Stimulated activated effector memory CD8-positive, alpha-beta T cell treated with anti-CD3 and anti-CD28 coated beads, Interleukin-12 subunit alpha, Interleukin-12 subunit beta, amount 100 ng/mL, for 72 hours (primary cell): Measurements from ENCODE around the gene KCNH3.
A peak's percentile ranks its signal among the peaks of the same experiment; 100 is the strongest.

Source experiments
- ATAC-seq: fragments of 150-1000 bp; cut with Tn5 transposase; 2 replicates; pipeline ENCODE4 v1.10.0; 2021
- DNase-seq, 2 donors: peaks; one replicate each; pipeline ENCODE4 v3.0.0; 2021 to 2022; ENCODE audit warnings: low spot score in 2 of 2
- H3K27ac Mint-ChIP-seq: one replicate; pipeline ENCODE4 v1.8.0; 2022; ENCODE audit warnings: mild to moderate bottlenecking, mixed read lengths
- H3K36me3 Mint-ChIP-seq: one replicate; pipeline ENCODE4 v1.8.0; 2022; ENCODE audit warnings: mild to moderate bottlenecking, mixed read lengths
- H3K4me1 Mint-ChIP-seq: one replicate; pipeline ENCODE4 v1.8.0; 2022; ENCODE audit warnings: mixed read lengths
- H3K4me3 Mint-ChIP-seq: one replicate; pipeline ENCODE4 v1.8.0; 2022; ENCODE audit warnings: mild to moderate bottlenecking, mixed read lengths
- H3K9me3 Mint-ChIP-seq: one replicate; pipeline ENCODE4 v1.8.0; 2022; ENCODE audit warnings: mixed read lengths

KCNH3 gene

DNA sequence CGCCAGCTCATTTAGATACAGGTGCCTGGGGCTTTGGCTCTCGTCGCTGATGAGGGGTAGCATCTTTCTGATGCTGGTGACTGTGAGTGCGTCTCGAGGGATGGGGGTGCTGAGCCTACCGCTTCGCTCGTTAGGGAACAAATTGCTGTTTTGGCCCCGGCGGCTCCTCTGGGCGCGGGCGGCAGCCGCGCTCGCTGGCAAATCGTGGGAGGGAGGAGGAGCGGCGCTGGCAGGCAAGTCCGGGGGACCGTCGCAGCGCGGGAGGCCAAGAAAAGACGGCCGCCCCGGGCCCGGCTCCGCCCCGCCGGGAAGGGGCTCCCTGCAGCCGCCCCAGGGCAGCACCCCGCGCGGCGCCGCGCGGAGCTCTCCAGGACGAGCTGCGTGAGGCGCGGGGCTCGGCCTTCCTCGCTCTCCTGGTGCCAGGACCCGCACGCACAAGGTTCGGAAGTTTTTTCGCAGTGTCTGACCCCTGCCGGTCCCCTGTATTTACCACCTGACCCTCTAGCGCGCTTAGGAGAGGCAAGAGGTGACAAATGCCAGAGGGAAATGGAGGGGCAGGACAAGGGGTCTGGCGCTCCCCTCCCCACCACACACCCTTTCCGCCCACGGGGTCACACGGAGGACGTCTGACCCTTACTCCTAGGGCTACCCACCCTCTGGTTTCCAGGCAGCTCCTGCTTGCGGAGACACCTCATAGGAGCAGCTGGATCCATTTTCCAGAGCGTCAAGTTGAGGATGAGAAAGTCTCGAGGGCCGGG is 899 bp upstream of the KCNH3 start:
- Mint-ChIP-seq H3K9me3 (no peaks in the 10 kb centered on the region), H3K27ac (no peak overlapping the region), H3K4me1 (peaks cover 6% of the 10 kb centered on the region), H3K36me3 (no peaks in the 10 kb centered on the region), H3K4me3 (peak overlapping the region; percentile 73)
- DNase-seq (no peak), ATAC-seq (peak; percentile 9)

DNA sequence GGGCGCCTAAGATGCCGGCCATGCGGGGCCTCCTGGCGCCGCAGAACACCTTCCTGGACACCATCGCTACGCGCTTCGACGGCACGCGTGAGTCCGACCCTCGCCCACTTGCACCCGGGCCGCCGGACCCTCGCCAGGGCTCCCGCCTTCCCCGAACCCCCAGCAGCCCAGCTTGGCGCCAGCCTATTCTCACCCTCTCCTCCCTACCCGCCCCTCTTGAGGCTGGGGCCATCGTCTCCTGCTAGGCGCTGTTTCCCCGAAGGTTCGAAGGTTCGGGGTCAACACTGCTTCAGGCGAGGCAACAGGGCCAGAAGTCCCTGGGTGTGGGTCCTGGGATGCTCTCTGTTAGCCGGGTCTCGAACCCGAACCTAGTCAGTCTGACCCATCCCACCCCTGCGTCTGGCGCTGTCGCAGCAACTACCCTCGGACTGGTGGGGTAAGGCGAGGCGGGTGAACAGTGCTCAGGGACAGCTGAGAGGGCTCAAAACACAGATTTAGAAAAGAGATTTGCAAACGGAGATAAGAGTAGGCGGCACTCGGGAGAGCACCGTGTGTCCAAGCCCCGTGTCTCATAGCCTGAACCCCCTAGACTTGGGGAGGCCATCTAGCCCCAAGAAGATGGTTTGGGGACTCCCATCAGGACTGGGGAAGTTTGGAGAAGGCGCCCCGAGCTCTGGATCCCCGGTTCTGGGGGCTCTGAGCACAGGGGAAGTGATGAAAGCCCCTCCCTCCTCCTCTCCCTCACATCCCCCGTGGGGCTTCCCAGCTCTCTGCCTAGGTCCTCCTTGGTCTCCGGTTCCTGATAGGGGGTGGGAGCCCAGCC is 787 bp downstream of the KCNH3 start:
- Mint-ChIP-seq H3K4me1 (peaks cover 6% of the 10 kb centered on the region), H3K27ac (peak overlapping the region; percentile 63), H3K36me3 (no peaks in the 10 kb centered on the region)

DNA sequence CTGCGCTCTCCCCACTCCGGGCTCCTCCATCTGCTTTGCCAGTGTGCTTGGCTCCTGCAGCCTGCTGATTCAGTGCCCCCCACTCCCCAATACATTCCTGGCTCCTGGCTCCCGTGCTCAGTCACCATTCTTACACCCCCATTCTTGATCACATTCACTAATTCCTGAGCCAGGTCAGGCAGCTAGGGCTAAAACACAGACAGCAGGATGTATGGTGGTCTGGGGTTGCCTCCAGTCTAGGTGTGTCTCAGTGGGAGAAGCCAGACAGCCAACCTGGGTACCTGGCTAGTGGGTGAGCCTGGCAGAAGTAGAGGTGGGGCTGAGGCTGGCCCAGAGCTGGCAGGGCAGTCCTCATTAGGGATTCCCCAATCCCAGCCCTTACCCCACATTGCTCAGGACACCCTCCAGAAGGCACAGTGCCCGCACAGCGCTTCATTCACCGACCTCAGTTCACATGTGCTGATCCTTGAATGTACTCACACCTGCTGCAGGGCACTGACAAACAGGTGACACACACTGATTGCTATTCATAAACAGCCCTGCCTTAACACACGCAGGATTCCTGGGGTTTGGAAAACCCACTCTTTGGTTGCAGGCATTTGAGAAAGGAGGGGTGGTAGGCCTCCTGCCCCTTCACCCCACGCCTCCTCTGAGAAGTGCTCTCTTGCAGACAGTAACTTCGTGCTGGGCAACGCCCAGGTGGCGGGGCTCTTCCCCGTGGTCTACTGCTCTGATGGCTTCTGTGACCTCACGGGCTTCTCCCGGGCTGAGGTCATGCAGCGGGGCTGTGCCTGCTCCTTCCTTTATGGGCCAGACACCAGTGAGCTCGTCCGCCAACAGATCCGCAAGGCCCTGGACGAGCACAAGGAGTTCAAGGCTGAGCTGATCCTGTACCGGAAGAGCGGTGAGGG is 1.7 kb downstream of the KCNH3 start:
- ATAC-seq (no peak), DNase-seq (no peak)
- no peaks in the 10 kb centered on the region for H3K36me3 Mint-ChIP-seq
- H3K9me3 Mint-ChIP-seq = no peaks in the 10 kb centered on the region
- peaks cover 6% of the 10 kb centered on the region for H3K4me1 Mint-ChIP-seq
- H3K4me3 Mint-ChIP-seq = peak overlapping the region; percentile 48
- H3K27ac Mint-ChIP-seq = peak overlapping the region; percentile 63

More for the DNA sequence above, 787 bp downstream of the KCNH3 start:
- no peaks in the 10 kb centered on the region for H3K9me3 Mint-ChIP-seq
- peak overlapping the region; percentile 48 for H3K4me3 Mint-ChIP-seq
- no peak for DNase-seq
- ATAC-seq = no peak

DNA sequence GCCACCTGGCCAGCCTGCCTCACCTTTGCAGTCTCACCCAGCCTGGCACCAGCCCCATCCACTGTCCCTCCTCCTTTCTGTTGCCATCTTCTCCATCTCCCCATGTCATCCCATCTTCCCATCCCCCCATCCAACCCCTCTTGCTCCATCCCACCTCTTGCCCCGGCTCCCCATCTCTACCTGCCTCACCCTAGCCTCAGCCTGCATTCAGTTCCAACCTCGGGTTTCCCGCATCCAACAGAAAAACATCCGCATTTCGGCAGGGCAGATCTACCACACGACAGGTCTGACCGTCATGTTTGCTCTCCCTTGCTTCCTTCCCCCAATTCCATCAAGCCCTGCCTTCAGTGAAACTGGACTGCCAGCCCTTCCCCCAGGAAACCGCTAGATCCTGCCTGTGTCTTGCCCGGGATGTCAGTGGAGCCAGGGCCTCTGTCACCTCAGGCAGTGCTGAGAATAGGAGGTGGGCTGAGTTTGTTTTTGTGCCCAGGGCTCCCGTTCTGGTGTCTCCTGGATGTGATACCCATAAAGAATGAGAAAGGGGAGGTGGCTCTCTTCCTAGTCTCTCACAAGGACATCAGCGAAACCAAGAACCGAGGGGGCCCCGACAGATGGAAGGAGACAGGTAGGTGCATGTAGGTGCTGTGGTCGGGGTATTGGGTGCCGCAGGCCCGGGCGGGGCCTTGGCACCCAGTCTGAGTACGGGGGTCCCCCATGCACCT is 2.5 kb downstream of the KCNH3 start:
- Mint-ChIP-seq H3K4me1 (peaks cover 6% of the 10 kb centered on the region), H3K4me3 (no peak overlapping the region), H3K27ac (no peak overlapping the region), H3K9me3 (no peaks in the 10 kb centered on the region), H3K36me3 (no peaks in the 10 kb centered on the region)
- ATAC-seq (no peak), DNase-seq (no peak)

DNA sequence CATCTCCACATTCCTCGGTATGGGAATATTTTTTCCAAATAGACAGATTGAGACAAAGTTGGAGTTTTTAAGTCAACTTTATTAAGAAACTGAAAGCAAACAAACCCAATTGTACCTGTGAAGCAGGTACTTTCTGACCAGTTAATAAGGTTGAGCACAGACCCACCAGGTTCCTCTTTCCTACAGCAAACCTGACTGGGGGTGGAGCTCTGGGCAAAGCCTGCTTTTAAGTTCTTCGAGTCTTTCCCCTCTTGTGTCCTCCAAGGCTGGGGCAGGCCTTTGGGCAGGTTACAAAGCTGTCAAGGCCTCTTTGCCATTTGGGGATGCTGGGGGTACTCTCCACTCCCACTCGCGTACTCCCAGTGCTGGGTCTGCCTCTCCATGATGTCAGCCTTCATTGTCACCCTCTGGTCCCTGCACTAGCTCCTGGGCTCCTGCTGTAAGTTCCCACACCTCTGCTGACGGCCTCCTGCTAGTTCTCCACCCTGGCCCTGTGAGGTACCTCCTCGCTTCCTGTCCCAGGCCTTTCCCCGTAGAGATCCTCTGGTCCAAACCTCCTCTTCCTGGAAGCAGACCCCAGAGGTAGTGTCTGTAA is 3.2 kb downstream of the KCNH3 start:
- Mint-ChIP-seq H3K4me3 (no peak overlapping the region), H3K27ac (no peak overlapping the region), H3K9me3 (no peaks in the 10 kb centered on the region), H3K4me1 (peaks cover 6% of the 10 kb centered on the region), H3K36me3 (no peaks in the 10 kb centered on the region)
- ATAC-seq (no peak), DNase-seq (no peak)

DNA sequence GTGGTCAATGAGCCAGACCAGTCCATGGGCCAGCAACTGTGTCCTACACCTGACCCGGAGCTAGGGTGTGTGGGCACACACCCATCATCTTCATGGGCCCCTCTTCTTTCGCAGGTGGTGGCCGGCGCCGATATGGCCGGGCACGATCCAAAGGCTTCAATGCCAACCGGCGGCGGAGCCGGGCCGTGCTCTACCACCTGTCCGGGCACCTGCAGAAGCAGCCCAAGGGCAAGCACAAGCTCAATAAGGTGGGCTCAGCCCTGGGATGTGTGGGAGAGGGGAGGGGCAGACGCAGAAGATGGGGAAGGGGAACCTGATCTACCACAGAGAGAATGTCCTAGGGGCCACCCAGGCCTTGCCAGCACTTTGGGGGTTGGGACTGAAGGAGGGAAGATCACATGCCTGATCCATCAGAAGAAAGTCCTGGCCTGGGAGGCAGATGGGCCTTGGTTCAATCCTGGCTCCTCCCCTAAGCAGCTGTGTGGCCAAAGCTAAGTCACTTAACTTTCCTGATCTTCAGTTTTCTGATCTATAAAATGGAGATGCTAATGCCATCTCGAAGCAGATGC is 3.8 kb downstream of the KCNH3 start:
- H3K4me3 Mint-ChIP-seq = no peak overlapping the region
- H3K4me1 Mint-ChIP-seq = peaks cover 6% of the 10 kb centered on the region
- no peaks in the 10 kb centered on the region for H3K36me3 Mint-ChIP-seq
- H3K27ac Mint-ChIP-seq = no peak overlapping the region
- no peak for ATAC-seq
- no peak for DNase-seq
- H3K9me3 Mint-ChIP-seq = no peaks in the 10 kb centered on the region

DNA sequence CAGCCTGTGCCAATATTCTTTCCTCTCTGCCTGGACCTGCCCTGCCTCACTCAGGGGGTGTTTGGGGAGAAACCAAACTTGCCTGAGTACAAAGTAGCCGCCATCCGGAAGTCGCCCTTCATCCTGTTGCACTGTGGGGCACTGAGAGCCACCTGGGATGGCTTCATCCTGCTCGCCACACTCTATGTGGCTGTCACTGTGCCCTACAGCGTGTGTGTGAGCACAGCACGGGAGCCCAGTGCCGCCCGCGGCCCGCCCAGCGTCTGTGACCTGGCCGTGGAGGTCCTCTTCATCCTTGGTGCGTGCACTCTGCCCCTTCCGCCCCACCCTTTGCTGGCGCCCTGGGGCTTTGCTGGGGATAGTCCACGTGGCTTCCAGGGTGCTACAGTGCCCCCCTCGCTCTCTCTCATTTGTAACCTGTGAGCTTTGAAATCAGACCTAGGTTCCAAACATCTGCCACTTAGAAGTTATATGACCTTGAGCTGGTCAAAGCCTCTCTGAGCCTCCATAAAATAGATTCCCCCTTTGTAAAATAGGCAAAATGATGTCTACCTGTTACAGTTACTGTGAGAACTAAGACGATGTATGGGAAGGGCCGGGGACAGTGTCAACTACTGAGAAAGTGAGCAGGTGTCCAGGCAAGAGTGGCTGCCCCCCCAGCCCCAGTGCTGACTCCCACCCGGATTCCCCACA is 4.5 kb downstream of the KCNH3 start:
- DNase-seq (no peak), ATAC-seq (no peak)
- H3K9me3 Mint-ChIP-seq = no peaks in the 10 kb centered on the region
- H3K4me1 Mint-ChIP-seq = peaks cover 11% of the 10 kb centered on the region
- no peaks in the 10 kb centered on the region for H3K36me3 Mint-ChIP-seq
- no peak overlapping the region for H3K27ac Mint-ChIP-seq
- H3K4me3 Mint-ChIP-seq = no peak overlapping the region

DNA sequence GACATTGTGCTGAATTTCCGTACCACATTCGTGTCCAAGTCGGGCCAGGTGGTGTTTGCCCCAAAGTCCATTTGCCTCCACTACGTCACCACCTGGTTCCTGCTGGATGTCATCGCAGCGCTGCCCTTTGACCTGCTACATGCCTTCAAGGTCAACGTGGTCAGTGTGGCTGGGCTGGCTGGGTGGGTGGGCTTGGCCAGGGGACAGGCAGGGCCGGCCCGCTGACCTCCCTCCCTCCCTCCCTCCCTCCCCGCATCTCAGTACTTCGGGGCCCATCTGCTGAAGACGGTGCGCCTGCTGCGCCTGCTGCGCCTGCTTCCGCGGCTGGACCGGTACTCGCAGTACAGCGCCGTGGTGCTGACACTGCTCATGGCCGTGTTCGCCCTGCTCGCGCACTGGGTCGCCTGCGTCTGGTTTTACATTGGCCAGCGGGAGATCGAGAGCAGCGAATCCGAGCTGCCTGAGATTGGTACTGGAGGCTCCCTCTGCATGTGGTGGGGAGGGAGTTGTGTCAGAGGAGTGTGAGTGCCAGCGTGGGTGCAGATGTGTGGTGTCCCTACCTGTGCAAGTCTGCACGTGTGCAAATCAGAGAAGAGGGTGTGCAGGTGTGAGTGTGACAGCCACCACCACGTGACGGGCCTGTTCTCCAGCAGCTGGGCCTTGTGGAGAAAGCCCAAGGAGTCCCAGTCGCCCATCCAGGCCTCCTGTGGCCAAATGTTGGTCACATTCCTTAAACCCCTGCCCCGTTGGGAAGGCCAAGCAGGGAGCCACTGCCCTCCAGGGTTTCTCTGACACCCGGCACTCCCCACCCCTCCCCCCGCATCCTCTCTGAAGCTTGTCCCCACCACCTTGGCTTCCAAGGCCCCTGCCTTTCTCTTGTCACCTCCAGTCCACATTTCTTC is 5.3 kb downstream of the KCNH3 start:
- H3K4me3 Mint-ChIP-seq = no peak overlapping the region
- DNase-seq = no peak

DNA sequence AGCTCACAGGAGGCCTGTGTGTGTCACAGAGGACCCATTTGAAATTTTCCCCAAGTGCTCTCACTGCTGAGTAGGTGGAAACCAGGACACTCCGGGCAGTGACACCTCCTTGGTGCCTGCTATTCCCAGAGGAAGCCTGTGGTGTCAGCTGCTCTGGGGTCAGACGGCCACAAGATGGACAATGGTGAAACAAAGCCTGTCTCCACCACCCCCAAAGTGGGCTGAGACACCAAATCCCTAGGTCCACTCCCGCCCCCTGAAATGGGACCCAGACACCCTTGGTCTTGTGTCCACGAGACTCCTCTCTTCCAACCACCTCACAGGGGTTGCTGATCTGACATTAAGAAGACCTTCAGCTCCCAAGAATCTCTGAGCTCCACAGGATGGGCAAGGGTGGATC is 7.0 kb downstream of the KCNH3 start:
- DNase-seq (no peak), ATAC-seq (no peak)
- no peaks in the 10 kb centered on the region for H3K36me3 Mint-ChIP-seq
- H3K27ac Mint-ChIP-seq = peak overlapping the region; percentile 67
- H3K4me3 Mint-ChIP-seq = no peak overlapping the region
- H3K9me3 Mint-ChIP-seq = no peaks in the 10 kb centered on the region
- H3K4me1 Mint-ChIP-seq = peaks cover 17% of the 10 kb centered on the region

More for the DNA sequence above, 5.3 kb downstream of the KCNH3 start:
- Mint-ChIP-seq H3K4me1 (peaks cover 17% of the 10 kb centered on the region), H3K9me3 (no peaks in the 10 kb centered on the region), H3K36me3 (no peaks in the 10 kb centered on the region), H3K27ac (no peak overlapping the region)
- ATAC-seq = no peak

DNA sequence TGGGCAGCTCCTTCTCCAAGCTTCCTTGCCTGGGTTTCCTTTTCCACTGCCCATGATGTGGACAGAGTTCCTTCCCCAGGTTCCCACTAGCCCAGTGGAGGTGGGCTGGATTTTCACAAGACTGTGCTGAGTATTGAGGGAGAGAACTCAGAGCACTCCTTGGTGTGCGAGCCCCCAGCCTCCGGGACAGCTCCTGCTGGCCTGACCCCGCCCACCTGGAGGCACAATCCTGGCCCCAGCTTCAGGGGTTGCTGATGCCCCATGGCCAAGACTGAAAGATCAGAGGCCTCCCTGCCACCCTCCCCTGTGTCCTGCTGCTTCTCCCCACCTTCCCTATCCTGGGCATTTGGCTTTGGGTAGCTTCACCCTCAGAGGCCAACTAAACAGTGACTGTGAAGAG is 7.7 kb downstream of the KCNH3 start:
- no peaks in the 10 kb centered on the region for H3K36me3 Mint-ChIP-seq
- peaks cover 13% of the 10 kb centered on the region for H3K4me1 Mint-ChIP-seq
- H3K4me3 Mint-ChIP-seq = no peak overlapping the region
- no peak overlapping the region for H3K27ac Mint-ChIP-seq
- H3K9me3 Mint-ChIP-seq = no peaks in the 10 kb centered on the region
- ATAC-seq (no peak), DNase-seq (no peak)

DNA sequence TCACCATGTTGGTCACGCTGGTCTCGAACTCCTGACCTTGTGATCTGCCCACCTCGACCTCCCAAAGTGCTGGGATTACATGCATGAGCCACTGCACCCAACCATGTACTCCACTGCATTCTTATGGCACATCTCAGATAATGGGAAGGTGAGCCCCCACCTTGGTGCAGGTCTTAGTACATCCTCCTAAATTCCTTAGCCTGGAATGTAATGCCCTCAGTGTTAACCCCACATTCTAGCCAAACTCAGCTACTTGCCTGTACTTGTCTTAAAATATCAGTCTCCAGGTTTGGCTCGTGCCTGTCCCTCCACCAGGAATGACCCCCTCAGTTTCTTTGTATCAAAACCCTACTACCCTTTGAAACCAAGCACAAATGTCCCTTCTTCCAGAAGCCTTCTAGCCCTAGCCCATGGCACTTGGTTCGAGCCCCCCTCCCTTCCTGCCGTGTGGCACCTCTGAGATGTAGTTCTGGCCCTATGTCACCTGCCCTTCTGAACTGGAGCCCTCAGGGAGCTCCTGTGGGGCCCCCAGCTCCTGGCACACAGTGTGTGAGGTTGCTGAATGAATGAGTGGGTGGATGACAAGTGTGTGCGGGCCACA is 8.4 kb downstream of the KCNH3 start:
- peak; percentile 31 for ATAC-seq
- Mint-ChIP-seq H3K4me3 (no peak overlapping the region), H3K4me1 (peaks cover 12% of the 10 kb centered on the region), H3K27ac (no peak overlapping the region), H3K36me3 (no peaks in the 10 kb centered on the region), H3K9me3 (no peaks in the 10 kb centered on the region)
- no peak for DNase-seq

DNA sequence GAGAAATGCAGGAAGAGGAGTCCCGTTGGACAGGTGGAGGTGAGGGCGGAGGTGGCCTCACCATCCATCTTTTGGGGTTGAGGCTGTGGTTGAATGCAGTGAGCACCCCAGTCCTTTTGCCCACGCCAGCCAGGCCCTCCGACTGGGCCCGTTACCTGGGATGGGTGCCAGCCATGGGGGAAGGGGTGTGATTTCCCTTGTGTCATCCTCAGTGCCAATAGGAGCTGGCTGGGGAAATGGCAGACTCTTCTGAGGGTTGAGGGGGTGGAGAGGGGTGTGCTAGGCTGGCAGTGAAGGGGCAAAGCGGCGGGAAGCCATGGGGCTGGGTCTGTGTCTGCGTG is 9.6 kb downstream of the KCNH3 start:
- DNase-seq = no peak
- Mint-ChIP-seq H3K4me3 (peak overlapping the region; percentile 65), H3K27ac (peak overlapping the region; percentile 40), H3K36me3 (no peaks in the 10 kb centered on the region), H3K9me3 (no peaks in the 10 kb centered on the region), H3K4me1 (peaks cover 12% of the 10 kb centered on the region)
- ATAC-seq = no peak
